Fibroblast of mammary gland (primary cell): ENCODE measurements around the gene PFKFB3.

ENCODE experiments used
- DNase-seq: peaks from one replicate; pipeline ENCODE4 v3.0.0-alpha.2; 2010; ENCODE audit warnings: low read depth
- H3K4me3 ChIP-seq: 2 replicates; pipeline ENCODE4 v1.5.1; 2011; ENCODE audit warnings: low read depth, mild to moderate bottlenecking, low read length, moderate library complexity; ENCODE audit not compliant: control insufficient read depth
- TF ChIP-seq, protein P1 (sequence below): conservative IDR thresholded peaks from 2 replicates; pipeline ENCODE4 v1.5.1; 2011; ENCODE audit warnings: low read depth, low read length, inconsistent platforms; ENCODE audit not compliant: control insufficient read depth, insufficient read depth

Gene PFKFB3

DNA sequence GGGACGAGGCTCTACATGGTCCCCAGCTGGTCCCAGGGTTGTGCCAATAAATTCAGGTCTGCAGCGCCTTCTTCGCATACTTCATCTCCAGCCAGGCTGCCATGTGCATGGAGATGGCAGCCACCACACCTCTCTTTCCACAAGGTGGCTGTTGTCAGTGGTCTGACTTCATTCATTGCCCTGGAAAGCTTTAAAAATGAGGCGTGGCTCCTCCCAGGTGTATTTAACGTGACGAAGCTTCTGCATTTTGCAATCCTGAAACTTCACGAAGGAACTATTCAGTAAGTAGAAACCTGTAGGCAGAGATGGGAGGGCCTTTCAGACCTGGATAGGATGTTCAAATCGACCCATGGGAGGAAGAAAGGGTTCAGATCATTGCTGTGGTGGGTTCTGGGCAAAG lies 53.7 kb downstream of the PFKFB3 start:
- no peak overlapping the region for H3K4me3 ChIP-seq
- DNase-seq, result no peak
- TF ChIP-seq, protein P1, sequence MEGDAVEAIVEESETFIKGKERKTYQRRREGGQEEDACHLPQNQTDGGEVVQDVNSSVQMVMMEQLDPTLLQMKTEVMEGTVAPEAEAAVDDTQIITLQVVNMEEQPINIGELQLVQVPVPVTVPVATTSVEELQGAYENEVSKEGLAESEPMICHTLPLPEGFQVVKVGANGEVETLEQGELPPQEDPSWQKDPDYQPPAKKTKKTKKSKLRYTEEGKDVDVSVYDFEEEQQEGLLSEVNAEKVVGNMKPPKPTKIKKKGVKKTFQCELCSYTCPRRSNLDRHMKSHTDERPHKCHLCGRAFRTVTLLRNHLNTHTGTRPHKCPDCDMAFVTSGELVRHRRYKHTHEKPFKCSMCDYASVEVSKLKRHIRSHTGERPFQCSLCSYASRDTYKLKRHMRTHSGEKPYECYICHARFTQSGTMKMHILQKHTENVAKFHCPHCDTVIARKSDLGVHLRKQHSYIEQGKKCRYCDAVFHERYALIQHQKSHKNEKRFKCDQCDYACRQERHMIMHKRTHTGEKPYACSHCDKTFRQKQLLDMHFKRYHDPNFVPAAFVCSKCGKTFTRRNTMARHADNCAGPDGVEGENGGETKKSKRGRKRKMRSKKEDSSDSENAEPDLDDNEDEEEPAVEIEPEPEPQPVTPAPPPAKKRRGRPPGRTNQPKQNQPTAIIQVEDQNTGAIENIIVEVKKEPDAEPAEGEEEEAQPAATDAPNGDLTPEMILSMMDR, result no peak

DNA sequence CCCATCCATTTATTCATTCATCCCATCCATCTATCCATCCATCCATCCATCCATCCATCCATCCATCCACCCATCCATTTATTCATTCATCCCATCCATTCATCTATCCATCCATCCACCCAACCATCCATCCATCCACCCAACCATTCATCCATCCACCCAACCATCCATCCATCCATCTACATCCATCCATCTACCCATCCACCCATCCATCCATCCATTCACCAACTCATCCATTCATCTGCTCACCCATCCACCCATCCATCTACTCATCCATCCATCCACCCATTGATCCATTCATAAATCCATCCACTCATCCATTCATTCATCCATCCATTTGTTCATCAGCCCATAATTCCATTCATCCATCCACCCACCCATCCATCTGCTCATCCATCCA lies 56.4 kb downstream of the PFKFB3 start:
- H3K4me3 ChIP-seq, result no peak overlapping the region
- TF ChIP-seq, protein P1, result no peak

DNA sequence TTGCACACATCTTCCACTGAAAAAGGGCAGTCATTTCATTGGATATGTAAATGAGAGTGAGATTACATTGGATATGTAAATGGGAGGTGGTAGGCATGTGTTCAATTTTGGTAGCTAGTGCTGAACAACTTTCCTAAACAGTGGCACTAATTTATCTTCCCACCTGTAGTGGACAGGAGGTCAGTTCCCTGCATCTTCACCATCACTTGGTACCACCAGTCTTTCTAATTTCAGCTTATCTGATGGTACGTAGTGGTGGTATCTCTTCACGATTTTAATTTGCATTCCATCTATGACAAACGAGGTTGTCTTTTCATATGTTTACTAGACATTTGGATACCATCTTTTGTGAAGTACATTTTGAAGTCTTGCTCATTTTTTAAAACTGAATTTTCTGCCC lies 58.1 kb downstream of the PFKFB3 start:
- TF ChIP-seq, protein P1, result no peak
- no peak for DNase-seq
- no peak overlapping the region for H3K4me3 ChIP-seq

More for the DNA sequence above, 56.4 kb downstream of the PFKFB3 start:
- no peak for DNase-seq

DNA sequence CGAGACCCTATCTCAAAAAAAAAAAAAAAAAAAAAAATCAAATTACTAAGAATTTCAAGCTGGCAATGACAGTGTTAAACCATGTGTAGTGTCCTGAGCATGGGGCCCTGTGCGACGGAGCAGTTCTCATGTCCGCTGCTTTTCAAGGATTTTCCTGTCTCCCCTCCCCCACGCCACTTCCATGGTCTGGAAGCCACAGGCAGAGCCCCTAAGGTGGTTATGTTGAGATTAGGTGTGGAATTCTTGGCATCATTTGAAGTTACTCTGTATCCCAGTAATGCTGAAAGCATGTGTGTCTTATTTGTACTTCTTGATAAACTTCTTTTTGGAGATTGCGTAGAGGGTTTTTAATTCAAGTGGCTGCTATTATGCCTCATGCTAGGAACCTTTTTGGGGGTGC lies 65.2 kb downstream of the PFKFB3 start:
- H3K4me3 ChIP-seq, result no peak overlapping the region
- no peak for DNase-seq
- TF ChIP-seq, protein P1, result no peak

DNA sequence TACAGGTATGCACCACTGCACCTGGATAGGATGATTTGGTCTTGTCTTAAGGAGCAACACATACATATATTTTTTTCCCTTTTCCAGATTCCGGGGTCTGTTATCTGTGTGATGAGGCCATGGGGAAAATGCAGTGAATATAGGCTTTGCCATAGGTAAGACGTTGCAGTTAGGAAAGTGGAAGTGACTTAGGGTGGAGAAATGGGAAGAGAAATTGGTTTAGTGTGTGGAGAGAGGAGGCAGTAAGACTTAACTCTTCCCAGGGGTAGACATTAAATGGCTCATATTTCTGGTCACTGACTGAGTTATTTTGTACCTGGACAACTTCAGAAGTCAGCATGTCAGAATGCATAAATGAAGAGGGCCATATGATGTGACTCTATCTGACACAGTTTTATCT lies 66.7 kb downstream of the PFKFB3 start:
- DNase-seq, result no peak
- TF ChIP-seq, protein P1, result no peak
- H3K4me3 ChIP-seq, result no peak overlapping the region

DNA sequence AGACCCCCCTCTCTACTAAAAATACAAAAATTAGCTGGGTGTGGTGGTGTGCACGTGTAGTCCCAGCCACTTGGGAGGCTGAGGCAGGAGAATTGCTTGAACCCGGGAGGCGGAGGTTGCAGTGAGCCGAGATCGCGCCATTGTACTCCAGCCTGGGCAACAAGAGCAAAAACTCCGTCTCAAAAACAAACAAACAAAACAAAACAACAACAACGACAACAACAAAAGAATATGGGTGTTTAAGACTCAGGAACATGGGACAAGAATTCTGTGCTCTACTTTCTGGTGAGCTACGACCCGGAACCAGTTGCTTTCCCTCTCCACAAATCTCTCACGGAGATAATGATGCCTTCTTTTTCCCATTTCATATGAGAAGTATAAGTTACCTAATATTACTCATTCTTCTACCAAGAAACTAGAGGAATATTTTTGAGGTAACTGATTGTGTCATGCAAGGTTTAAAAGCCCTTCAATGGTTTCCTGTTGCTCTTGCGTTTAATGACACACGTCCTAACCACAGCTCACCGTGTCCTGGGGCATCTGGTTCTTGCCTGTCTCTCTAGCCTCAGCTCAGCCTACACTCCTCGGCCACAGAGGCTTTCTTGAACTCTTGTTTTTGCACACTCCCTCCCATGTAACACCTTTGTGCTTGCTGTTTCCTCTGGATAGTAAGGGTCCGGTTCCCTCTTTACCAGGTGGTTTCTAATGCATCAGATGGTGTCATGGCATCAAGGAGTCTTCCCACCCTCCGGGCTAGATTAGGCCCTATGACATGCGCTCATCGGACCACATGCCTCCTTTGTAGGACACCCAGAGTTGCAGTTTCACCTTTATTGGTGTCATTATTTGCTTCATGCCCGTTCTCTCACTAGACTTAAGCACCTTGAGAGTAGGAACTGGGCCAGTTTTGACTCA lies 67.5 kb downstream of the PFKFB3 start:
- no peak for DNase-seq
- TF ChIP-seq, protein P1, result no peak
- no peak overlapping the region for H3K4me3 ChIP-seq

DNA sequence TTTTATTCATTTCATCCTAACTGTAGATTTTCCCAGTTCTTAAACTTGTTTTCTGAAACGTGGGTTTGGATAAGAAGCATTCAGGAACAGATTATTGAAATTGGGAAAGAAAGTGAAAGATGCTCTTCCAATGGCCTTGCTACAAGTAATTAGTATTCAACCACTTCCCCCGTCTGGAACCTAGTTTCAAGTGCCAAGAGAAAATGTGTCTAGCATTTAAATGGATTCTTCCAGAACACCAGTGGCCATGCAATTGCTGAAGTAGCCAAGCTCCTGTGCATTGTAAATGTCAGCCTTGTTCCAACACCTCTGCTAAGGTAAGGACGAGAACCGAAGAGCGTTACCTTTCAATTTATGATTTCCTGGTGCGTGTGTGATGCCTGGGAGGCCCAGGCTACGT lies 68.2 kb downstream of the PFKFB3 start:
- TF ChIP-seq, protein P1, result no peak
- H3K4me3 ChIP-seq, result no peak overlapping the region
- DNase-seq, result no peak
